Stimulated activated naive CD8-positive, alpha-beta T cell treated with anti-CD3 and anti-CD28 coated beads, Interleukin-15, Interleukin-2, amounts not matched to agents 100 ng/mL and 50 ng/mL, for 24 hours (primary cell): ENCODE data around the gene CDKN2B-AS1.

ENCODE experiments used
- H3K27ac Mint-ChIP-seq: one replicate; pipeline ENCODE4 v1.8.0; 2021; ENCODE audit warnings: mild to moderate bottlenecking, mixed read lengths
- H3K27me3 Mint-ChIP-seq: one replicate; pipeline ENCODE4 v1.8.0; 2021; ENCODE audit warnings: mixed read lengths
- H3K36me3 Mint-ChIP-seq: one replicate; pipeline ENCODE4 v1.8.0; 2021; ENCODE audit warnings: low read depth, mixed read lengths
- H3K4me1 Mint-ChIP-seq: one replicate; pipeline ENCODE4 v1.8.0; 2021; ENCODE audit warnings: low read depth, mixed read lengths
- H3K4me3 Mint-ChIP-seq: one replicate; pipeline ENCODE4 v1.8.0; 2021; ENCODE audit warnings: mild to moderate bottlenecking, mixed read lengths
- H3K9me3 Mint-ChIP-seq: one replicate; pipeline ENCODE4 v1.8.0; 2021; ENCODE audit warnings: mixed read lengths

Gene CDKN2B-AS1

DNA sequence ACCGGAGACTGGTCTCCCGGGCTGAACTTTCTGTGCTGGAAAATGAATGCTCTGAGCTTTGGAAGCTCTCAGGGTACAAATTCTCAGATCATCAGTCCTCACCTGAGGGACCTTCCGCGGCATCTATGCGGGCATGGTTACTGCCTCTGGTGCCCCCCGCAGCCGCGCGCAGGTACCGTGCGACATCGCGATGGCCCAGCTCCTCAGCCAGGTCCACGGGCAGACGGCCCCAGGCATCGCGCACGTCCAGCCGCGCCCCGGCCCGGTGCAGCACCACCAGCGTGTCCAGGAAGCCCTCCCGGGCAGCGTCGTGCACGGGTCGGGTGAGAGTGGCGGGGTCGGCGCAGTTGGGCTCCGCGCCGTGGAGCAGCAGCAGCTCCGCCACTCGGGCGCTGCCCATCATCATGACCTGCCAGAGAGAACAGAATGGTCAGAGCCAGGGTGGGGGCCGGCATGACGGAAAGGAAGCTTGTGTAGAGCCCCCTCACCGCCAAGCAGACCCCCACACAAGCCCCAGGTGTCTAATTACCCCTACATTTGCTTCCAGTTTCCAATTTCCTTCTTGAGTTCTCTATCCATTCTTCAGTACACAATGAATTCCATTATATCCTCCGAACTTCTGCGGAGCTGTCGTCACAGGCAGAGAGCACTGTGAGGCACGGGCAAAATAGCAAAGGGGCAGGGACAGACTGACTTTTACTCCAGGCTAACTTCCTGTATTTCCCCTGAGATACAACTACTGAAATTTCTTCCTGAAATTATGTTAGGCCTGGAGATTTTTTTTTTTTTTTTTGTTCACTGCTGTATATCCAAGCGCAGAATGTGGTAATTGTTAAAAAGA is 23.6 kb upstream of the CDKN2B-AS1 start:
- peaks cover 13% of the 10 kb centered on the region for H3K9me3 Mint-ChIP-seq
- peaks cover 18% of the 10 kb centered on the region for H3K36me3 Mint-ChIP-seq
- H3K4me3 Mint-ChIP-seq, result peak overlapping the region; percentile 10
- peaks cover 98% of the 10 kb centered on the region for H3K27me3 Mint-ChIP-seq
- peaks cover 44% of the 10 kb centered on the region for H3K4me1 Mint-ChIP-seq
- H3K27ac Mint-ChIP-seq, result no peak overlapping the region

DNA sequence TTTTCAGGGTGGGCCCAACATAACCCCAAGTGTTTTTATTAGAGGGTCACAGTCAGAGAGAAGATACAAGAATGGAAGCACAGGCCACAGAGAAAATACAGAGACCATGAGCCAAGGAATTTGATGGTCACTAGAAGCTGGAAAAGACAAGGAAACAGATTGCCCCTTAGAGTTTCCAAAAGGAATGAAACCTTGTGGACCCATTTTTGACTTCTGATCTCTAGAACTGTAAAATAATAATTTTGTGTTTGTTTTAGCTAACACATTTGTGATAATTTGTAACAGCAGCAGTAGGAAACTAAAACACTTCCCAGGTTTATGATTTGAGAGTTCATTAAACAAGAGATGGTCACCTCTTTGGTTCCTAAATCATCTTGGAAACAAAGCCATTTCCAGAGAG is 22.2 kb upstream of the CDKN2B-AS1 start:
- Mint-ChIP-seq H3K36me3 (peaks cover 14% of the 10 kb centered on the region), H3K27me3 (peaks cover 98% of the 10 kb centered on the region), H3K9me3 (peaks cover 9% of the 10 kb centered on the region), H3K4me3 (no peak overlapping the region), H3K27ac (no peak overlapping the region), H3K4me1 (peaks cover 43% of the 10 kb centered on the region)

GRCh38 chr9:21974343-21974721 is 20.3 kb upstream of the CDKN2B-AS1 start:
- Mint-ChIP-seq H3K36me3 (peaks cover 5% of the 10 kb centered on the region), H3K4me1 (peaks cover 30% of the 10 kb centered on the region), H3K27me3 (peaks cover 95% of the 10 kb centered on the region), H3K9me3 (peaks cover under 1% of the 10 kb centered on the region), H3K27ac (peak overlapping the region; percentile 47), H3K4me3 (peak overlapping the region; percentile 80)

DNA sequence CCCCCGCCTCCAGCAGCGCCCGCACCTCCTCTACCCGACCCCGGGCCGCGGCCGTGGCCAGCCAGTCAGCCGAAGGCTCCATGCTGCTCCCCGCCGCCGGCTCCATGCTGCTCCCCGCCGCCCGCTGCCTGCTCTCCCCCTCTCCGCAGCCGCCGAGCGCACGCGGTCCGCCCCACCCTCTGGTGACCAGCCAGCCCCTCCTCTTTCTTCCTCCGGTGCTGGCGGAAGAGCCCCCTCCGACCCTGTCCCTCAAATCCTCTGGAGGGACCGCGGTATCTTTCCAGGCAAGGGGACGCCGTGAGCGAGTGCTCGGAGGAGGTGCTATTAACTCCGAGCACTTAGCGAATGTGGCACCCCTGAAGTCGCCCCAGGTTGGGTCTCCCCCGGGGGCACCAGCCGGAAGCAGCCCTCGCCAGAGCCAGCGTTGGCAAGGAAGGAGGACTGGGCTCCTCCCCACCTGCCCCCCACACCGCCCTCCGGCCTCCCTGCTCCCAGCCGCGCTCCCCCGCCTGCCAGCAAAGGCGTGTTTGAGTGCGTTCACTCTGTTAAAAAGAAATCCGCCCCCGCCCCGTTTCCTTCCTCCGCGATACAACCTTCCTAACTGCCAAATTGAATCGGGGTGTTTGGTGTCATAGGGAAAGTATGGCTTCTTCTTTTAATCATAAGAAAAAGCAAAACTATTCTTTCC is 19.7 kb upstream of the CDKN2B-AS1 start:
- Mint-ChIP-seq H3K9me3 (no peaks in the 10 kb centered on the region), H3K4me1 (peaks cover 29% of the 10 kb centered on the region), H3K27ac (peak overlapping the region; percentile 47), H3K36me3 (peaks cover 4% of the 10 kb centered on the region), H3K27me3 (peaks cover 95% of the 10 kb centered on the region), H3K4me3 (peak overlapping the region; percentile 80)

DNA sequence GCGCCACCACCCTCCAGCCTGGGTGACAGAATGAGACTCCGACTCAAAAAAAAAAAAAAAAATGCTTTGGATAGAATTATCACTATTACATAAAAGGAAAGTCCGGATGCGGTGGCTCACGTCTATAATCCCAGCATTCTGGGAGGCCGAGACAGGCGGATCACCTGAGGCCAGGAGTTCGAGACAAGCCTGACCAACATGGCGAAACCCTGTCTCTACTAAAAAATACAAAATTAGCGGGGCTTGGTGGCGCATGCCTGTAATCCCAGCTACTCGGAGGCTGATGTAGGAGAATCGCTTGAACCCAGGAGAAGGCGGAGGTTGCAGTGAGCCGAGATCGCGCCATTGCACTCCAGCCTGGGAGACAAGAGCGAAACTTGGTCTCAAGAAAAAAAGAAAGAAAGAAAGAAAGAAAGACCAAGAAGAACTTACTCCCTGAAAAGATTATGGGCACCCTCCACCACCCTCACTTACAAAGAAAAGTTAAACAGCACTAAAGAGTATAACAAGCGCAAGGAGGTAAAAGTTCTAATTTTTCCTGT is 18.2 kb upstream of the CDKN2B-AS1 start:
- no peaks in the 10 kb centered on the region for H3K9me3 Mint-ChIP-seq
- H3K4me1 Mint-ChIP-seq, result peaks cover 18% of the 10 kb centered on the region
- peaks cover under 1% of the 10 kb centered on the region for H3K36me3 Mint-ChIP-seq
- no peak overlapping the region for H3K4me3 Mint-ChIP-seq
- H3K27ac Mint-ChIP-seq, result no peak overlapping the region
- H3K27me3 Mint-ChIP-seq, result peaks cover 87% of the 10 kb centered on the region

- Mint-ChIP-seq H3K4me1 (no peaks in the 10 kb centered on the region), H3K9me3 (no peaks in the 10 kb centered on the region), H3K36me3 (no peaks in the 10 kb centered on the region), H3K4me3 (no peak overlapping the region), H3K27me3 (peaks cover 82% of the 10 kb centered on the region), H3K27ac (no peak overlapping the region)
Measured at GRCh38 chr9:21982391-21982790, 12.2 kb upstream of the CDKN2B-AS1 start.

DNA sequence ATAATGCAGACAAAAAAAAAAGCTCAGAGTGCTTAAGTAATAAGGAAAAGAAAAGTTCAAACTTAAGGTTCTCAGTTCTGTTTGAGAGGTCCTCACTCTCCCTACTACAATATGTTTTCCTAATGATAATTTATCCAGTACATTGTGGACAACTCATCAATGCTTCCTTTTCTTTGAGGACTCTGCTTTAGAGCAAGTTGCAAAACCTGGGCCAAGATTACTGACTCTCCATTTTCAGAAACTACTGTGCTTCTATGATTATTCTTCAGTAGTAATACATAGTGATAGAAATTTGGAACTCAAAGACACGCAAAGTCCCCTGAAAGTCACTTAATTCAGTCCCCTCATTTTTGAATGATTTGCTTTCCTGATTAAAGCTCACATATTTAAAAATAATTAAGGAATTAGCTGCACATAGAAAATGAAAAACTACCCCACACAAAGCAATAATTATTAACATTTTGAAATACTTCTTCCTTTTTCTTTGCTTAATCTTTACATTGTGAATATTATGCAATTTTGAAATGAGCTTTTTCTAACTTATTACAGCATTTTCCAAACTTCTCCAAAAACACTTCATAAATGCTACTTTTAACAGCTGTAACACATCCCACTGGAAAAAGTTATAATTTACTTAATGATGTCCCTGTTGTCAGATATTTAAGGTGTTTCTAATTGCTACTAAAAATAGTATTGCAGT is 11.6 kb upstream of the CDKN2B-AS1 start:
- Mint-ChIP-seq H3K27ac (no peak overlapping the region), H3K27me3 (peaks cover 82% of the 10 kb centered on the region), H3K4me1 (no peaks in the 10 kb centered on the region), H3K4me3 (no peak overlapping the region), H3K9me3 (no peaks in the 10 kb centered on the region), H3K36me3 (no peaks in the 10 kb centered on the region)

GRCh38 chr9:21983561-21983935 is 11.0 kb upstream of the CDKN2B-AS1 start:
- Mint-ChIP-seq H3K27me3 (peaks cover 84% of the 10 kb centered on the region), H3K4me3 (no peak overlapping the region), H3K9me3 (no peaks in the 10 kb centered on the region), H3K4me1 (no peaks in the 10 kb centered on the region), H3K36me3 (no peaks in the 10 kb centered on the region), H3K27ac (no peak overlapping the region)

- H3K36me3 Mint-ChIP-seq, result no peaks in the 10 kb centered on the region
- H3K4me1 Mint-ChIP-seq, result no peaks in the 10 kb centered on the region
- no peak overlapping the region for H3K4me3 Mint-ChIP-seq
- peaks cover 84% of the 10 kb centered on the region for H3K27me3 Mint-ChIP-seq
- H3K9me3 Mint-ChIP-seq, result no peaks in the 10 kb centered on the region
- no peak overlapping the region for H3K27ac Mint-ChIP-seq
Measured at GRCh38 chr9:21984101-21984500, 10.5 kb upstream of the CDKN2B-AS1 start.

- Mint-ChIP-seq H3K27ac (no peak overlapping the region), H3K27me3 (peaks cover 91% of the 10 kb centered on the region)
Measured at GRCh38 chr9:21985964-21986667, 8.5 kb upstream of the CDKN2B-AS1 start.

DNA sequence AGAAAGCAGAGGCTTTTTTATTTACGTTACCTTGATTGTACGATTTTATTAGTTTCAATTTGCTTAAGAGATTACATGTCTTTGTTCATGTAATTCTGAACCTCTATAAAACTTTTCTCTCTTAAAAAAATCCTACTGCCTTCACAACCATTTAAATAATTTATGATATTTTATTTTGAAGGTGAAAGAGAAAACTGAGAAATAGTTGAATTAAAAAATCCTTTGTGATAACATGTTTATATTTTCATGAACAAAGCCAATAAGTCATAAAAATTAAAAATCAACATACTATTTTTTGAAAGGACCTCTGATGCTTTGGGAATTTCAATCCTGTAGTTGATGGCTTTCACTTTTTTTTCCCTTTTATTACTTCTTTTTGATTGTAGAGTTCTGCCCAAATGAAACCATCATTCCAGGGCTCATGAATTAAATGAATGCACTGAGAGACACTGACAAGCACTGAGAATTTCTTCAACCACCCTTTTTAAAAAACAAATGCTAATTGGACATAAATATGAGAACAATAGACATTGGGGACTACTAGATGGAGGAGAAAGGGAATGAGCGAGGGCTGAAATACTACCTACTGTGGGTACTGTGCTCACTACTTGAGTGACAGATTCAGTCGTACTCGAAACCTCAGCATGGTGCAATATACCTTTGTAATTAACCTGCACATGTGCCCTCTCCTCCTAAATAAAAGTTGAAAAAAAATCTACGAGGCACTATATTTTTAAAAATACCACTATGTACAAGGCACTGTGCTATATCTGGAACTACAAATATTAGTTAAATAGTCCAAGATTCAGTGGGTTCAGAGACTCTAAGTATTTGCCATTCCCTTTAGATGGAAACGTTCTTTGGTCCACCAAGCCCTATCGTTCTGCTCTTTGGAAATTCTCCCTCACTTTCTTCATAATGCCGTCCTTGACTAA is 6.3 kb upstream of the CDKN2B-AS1 start:
- H3K27me3 Mint-ChIP-seq, result peaks cover 74% of the 10 kb centered on the region
- peaks cover 6% of the 10 kb centered on the region for H3K4me1 Mint-ChIP-seq
- no peaks in the 10 kb centered on the region for H3K9me3 Mint-ChIP-seq
- H3K27ac Mint-ChIP-seq, result no peak overlapping the region
- no peak overlapping the region for H3K4me3 Mint-ChIP-seq
- H3K36me3 Mint-ChIP-seq, result no peaks in the 10 kb centered on the region

More at GRCh38 chr9:21985964-21986667, 8.5 kb upstream of the CDKN2B-AS1 start:
- Mint-ChIP-seq H3K4me1 (peaks cover 4% of the 10 kb centered on the region), H3K36me3 (no peaks in the 10 kb centered on the region), H3K9me3 (no peaks in the 10 kb centered on the region), H3K4me3 (no peak overlapping the region)

DNA sequence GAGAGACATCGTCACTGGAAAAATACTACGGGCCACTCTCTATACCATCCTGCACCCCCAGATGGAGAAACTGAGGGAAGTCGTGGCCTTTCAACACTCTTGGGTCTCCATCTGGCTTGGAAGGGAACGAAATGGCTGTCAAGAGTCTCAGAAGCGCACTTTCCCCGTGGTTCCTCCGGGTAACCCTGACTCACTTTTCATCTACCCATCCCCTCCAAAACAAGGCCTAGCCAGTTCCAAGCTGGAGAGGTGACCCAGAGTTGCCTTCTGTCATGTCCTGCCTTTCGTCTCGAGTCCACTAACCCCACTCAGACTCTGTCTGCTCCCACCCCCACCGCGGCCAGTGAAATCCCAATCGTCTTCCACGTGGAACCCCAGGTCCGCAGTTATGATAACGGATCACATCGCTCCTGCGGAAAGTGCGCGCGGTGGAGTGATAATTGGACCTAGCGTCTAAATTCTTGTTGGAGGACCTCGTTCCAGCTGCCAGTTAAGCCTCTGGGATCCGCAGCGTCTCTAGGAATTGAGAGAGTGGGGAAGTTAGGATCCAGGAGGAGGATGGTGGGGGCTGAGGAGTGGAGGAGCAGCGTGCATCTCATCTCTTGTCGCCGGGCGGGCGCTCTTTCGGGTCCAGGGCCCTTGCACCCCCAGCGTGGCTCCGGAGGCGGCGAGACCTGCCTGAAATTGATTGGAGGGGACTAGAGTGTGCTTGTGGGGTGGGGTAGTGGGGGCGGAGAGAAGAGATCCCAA is 5.0 kb upstream of the CDKN2B-AS1 start:
- peaks cover 61% of the 10 kb centered on the region for H3K27me3 Mint-ChIP-seq
- H3K4me3 Mint-ChIP-seq, result no peak overlapping the region
- peaks cover 14% of the 10 kb centered on the region for H3K4me1 Mint-ChIP-seq
- no peaks in the 10 kb centered on the region for H3K36me3 Mint-ChIP-seq
- H3K9me3 Mint-ChIP-seq, result no peaks in the 10 kb centered on the region
- H3K27ac Mint-ChIP-seq, result no peak overlapping the region
